Body of pancreas (tissue), 4 donors: Measurements from ENCODE around the gene ABCA13.

Experiments
- POLR2A ChIP-seq, 3 donors: fragments of 450-650 bp; IDR thresholded peaks; one replicate each; pipeline ENCODE4 v1.6.1; 2016; ENCODE audit warnings: antibody characterized with exemption in 3 of 3, mild to moderate bottlenecking in 2 of 3
- TF ChIP-seq, protein P1 (sequence below), 7 experiments: fragments of 450-650 bp in 4 of 7; fragments of 200-600 bp in 3 of 7; sonication (generic) in 3 of 7; IDR thresholded peaks; one replicate each; pipeline ENCODE4 v1.5.1; 2016 to 2019; ENCODE audit warnings: antibody characterized with exemption in 7 of 7

- TF ChIP-seq, protein P1, sequence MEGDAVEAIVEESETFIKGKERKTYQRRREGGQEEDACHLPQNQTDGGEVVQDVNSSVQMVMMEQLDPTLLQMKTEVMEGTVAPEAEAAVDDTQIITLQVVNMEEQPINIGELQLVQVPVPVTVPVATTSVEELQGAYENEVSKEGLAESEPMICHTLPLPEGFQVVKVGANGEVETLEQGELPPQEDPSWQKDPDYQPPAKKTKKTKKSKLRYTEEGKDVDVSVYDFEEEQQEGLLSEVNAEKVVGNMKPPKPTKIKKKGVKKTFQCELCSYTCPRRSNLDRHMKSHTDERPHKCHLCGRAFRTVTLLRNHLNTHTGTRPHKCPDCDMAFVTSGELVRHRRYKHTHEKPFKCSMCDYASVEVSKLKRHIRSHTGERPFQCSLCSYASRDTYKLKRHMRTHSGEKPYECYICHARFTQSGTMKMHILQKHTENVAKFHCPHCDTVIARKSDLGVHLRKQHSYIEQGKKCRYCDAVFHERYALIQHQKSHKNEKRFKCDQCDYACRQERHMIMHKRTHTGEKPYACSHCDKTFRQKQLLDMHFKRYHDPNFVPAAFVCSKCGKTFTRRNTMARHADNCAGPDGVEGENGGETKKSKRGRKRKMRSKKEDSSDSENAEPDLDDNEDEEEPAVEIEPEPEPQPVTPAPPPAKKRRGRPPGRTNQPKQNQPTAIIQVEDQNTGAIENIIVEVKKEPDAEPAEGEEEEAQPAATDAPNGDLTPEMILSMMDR (IDR thresholded peaks at IDR 0.05): no peak
- TF ChIP-seq POLR2A (IDR thresholded peaks at IDR 0.05): no peak
Observed at GRCh38 chr7:48192996-48193395, 21.7 kb downstream of the ABCA13 start.
